ENCODE measurements around the gene EDC4. TPM values are rescaled to one million over a fixed set of nuclear protein-coding genes. Genes with fewer than 3 reads are reported as not detected.
A peak's percentile ranks its signal among the peaks of the same experiment; 100 is the strongest.

Gene EDC4
- total and polyA plus RNA-seq, 2 of the 13 experiments (the other 11 are each of a cell fraction or from before 2014, with no cell fraction given), result 51.4 to 59.1 TPM

DNA sequence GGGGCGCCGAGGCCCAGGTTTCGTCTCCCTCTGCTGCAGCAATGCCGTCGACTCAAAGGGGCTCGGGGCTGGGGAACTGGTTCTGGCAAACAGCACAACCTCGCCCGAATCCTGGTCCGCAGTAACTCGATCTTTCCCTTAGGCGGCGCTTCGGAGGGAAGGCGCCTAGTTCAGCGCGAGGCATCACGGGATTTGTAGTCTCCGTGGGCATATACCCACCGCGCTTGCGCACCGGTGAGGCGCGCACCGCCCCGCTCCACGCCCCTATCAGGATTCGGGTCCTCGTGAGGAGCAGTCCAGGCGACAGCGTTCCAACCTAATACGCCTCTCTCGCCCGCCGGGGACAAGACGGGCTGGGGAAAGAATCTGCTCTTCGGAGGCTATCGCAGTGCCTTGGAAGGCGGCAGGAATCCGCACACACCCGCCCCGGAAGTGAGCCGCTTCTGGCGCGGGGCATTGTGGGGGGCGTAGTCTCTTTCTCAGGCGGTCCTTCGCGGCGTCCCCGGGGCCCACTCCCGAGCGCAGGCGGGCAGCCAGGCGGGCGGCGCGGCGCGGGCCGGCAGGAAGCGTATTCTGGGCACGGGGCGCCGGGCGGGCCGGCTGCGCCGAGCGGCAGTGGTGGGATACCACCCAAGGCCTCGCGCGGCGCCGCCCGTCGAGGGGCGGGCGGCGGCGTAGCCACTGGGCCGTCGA is 30.9 kb upstream of the EDC4 start, which contains the start of gene THAP11 (continued):
- TF ChIP-seq ATF1 (CRISPR knock-in tag; IDR thresholded peaks at IDR 0.05) (no peak), ISX (CRISPR knock-in tag; conservative IDR thresholded peaks at IDR 0.05) (no peak), FOXK1 (CRISPR knock-in tag; IDR thresholded peaks at IDR 0.05; ENCODE audit: borderline replicate concordance, low read depth) (peak; percentile 83; the same call in 1 of the 2 replicates), SP1 (IDR thresholded peaks at IDR 0.05) (0 out of 2 replicates have a peak, but pooled peaks have one; percentile 53), SP1 (CRISPR knock-in tag; IDR thresholded peaks at IDR 0.05) (peak; percentile 94), SNAPC2 (CRISPR knock-in tag; IDR thresholded peaks at IDR 0.05) (0 out of 2 replicates have a peak, but pooled peaks have one; percentile 53), LCORL (IDR thresholded peaks at IDR 0.05) (no peak), LCORL (CRISPR knock-in tag; IDR thresholded peaks at IDR 0.05) (peak; percentile 70), GATAD1 (CRISPR knock-in tag; IDR thresholded peaks at IDR 0.05) (peak; percentile 85), KDM5A (IDR thresholded peaks at IDR 0.05; ENCODE audit: borderline replicate concordance, low read length) (peak; percentile 90; the same call in 1 of the 2 replicates), ZIK1 (CRISPR knock-in tag; IDR thresholded peaks at IDR 0.05; ENCODE audit: borderline replicate concordance, low read depth) (no peak), SP4 (CRISPR knock-in tag; IDR thresholded peaks at IDR 0.05) (peak; percentile 83; the same call in 1 of the 2 replicates), GLI4 (CRISPR knock-in tag; IDR thresholded peaks at IDR 0.05; ENCODE audit: borderline replicate concordance) (0 out of 2 replicates have a peak, but pooled peaks have one; percentile 58), ZNF350 (CRISPR knock-in tag; IDR thresholded peaks at IDR 0.05; ENCODE audit: borderline replicate concordance, low read depth) (peak; percentile 41; the same call in 1 of the 2 replicates), ZNF747 (CRISPR knock-in tag; IDR thresholded peaks at IDR 0.05; ENCODE audit: borderline replicate concordance) (peak; percentile 77; the same call in 1 of the 2 replicates), ZFP1 (CRISPR knock-in tag; IDR thresholded peaks at IDR 0.05) (peak; percentile 75; the same call in 1 of the 2 replicates), JUNB (CRISPR knock-in tag; IDR thresholded peaks at IDR 0.05; ENCODE audit: borderline replicate concordance) (no peak), ZNF883 (CRISPR knock-in tag; IDR thresholded peaks at IDR 0.05; ENCODE audit: not compliant biosample characterization) (peak; percentile 72)
- TF ChIP-seq, protein P1, sequence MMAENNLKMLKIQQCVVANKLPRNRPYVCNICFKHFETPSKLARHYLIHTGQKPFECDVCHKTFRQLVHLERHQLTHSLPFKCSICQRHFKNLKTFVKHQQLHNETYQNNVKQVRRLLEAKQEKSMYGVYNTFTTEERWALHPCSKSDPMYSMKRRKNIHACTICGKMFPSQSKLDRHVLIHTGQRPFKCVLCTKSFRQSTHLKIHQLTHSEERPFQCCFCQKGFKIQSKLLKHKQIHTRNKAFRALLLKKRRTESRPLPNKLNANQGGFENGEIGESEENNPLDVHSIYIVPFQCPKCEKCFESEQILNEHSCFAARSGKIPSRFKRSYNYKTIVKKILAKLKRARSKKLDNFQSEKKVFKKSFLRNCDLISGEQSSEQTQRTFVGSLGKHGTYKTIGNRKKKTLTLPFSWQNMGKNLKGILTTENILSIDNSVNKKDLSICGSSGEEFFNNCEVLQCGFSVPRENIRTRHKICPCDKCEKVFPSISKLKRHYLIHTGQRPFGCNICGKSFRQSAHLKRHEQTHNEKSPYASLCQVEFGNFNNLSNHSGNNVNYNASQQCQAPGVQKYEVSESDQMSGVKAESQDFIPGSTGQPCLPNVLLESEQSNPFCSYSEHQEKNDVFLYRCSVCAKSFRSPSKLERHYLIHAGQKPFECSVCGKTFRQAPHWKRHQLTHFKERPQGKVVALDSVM (CRISPR knock-in tag; IDR thresholded peaks at IDR 0.05), result peak; percentile 67
- TF ChIP-seq, protein P2, sequence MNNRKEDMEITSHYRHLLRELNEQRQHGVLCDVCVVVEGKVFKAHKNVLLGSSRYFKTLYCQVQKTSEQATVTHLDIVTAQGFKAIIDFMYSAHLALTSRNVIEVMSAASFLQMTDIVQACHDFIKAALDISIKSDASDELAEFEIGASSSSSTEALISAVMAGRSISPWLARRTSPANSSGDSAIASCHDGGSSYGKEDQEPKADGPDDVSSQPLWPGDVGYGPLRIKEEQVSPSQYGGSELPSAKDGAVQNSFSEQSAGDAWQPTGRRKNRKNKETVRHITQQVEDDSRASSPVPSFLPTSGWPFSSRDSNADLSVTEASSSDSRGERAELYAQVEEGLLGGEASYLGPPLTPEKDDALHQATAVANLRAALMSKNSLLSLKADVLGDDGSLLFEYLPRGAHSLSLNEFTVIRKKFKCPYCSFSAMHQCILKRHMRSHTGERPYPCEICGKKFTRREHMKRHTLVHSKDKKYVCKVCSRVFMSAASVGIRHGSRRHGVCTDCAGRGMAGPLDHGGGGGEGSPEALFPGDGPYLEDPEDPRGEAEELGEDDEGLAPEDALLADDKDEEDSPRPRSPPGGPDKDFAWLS (CRISPR knock-in tag; IDR thresholded peaks at IDR 0.05; ENCODE audit: borderline replicate concordance), result no peak
- TF ChIP-seq, protein P3, sequence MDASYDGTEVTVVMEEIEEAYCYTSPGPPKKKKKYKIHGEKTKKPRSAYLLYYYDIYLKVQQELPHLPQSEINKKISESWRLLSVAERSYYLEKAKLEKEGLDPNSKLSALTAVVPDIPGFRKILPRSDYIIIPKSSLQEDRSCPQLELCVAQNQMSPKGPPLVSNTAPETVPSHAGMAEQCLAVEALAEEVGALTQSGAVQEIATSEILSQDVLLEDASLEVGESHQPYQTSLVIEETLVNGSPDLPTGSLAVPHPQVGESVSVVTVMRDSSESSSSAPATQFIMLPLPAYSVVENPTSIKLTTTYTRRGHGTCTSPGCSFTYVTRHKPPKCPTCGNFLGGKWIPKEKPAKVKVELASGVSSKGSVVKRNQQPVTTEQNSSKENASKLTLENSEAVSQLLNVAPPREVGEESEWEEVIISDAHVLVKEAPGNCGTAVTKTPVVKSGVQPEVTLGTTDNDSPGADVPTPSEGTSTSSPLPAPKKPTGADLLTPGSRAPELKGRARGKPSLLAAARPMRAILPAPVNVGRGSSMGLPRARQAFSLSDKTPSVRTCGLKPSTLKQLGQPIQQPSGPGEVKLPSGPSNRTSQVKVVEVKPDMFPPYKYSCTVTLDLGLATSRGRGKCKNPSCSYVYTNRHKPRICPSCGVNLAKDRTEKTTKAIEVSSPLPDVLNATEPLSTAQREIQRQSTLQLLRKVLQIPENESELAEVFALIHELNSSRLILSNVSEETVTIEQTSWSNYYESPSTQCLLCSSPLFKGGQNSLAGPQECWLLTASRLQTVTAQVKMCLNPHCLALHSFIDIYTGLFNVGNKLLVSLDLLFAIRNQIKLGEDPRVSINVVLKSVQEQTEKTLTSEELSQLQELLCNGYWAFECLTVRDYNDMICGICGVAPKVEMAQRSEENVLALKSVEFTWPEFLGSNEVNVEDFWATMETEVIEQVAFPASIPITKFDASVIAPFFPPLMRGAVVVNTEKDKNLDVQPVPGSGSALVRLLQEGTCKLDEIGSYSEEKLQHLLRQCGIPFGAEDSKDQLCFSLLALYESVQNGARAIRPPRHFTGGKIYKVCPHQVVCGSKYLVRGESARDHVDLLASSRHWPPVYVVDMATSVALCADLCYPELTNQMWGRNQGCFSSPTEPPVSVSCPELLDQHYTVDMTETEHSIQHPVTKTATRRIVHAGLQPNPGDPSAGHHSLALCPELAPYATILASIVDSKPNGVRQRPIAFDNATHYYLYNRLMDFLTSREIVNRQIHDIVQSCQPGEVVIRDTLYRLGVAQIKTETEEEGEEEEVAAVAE (CRISPR knock-in tag; IDR thresholded peaks at IDR 0.05; ENCODE audit: borderline replicate concordance), result peak; percentile 84
